ENCODE data around the gene SDCBP2. TPM values are rescaled to one million over a fixed set of nuclear protein-coding genes. Genes with fewer than 3 reads are reported as not detected.

The SDCBP2 gene
- total RNA-seq, 1 experiment from 2014 or later, result 1.9 TPM

DNA sequence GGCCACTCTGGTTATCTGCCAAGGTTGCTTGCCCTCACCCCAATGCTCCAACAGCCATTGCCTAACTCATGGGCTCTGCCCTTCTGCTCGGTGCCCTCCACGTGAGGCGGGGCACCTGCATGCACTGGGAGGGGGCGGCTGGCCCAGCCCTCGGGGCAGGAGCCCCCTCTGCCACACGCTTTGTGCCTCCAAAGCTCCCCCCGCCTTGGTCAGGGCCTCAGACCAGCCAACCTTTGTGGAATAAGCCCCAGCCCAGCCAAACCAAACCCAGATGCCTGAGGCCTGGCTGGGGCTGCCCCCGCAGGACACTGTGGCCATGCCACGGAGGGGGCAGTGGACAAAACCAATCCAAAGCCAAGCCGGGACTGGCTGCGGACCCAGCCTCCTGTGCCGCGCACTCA, 21.4 kb downstream of the SDCBP2 start:
- H3K27ac Mint-ChIP-seq, result peak overlapping the region in 1 of 3 experiments; percentile 91; a peak in 1 of 7 replicates
- Histone ChIP-seq H3K4ac (ENCODE audit: low read depth, low read length) (no peak overlapping the region), H3K56ac (ENCODE audit: insufficient read length, low read depth, low read length) (no peak overlapping the region), H2BK15ac (ENCODE audit: low read depth, low read length) (no peak overlapping the region), H3K9ac (ENCODE audit: extremely low read depth, insufficient read length, low read length) (no peak overlapping the region), H2BK12ac (ENCODE audit: insufficient read length, low read depth, low read length) (no peak overlapping the region), H3K4me1 (ENCODE audit: insufficient read depth, low read length) (no peaks in the 10 kb centered on the region; the same call in 1 of the 2 replicates), H2BK5ac (ENCODE audit: insufficient read length, low read length) (no peak overlapping the region), H3K79me2 (ENCODE audit: insufficient read depth, low read length) (no peaks in the 10 kb centered on the region), H3T11ph (ENCODE audit: low read length) (no peak overlapping the region), H3K18ac (ENCODE audit: insufficient read length, low read depth, low read length) (no peak overlapping the region), H2AK5ac (ENCODE audit: insufficient read length, low read length) (no peak overlapping the region), H4K8ac (replicated peaks; ENCODE audit: insufficient read length, low read depth, low read length) (no peak overlapping the region), H4K5ac (ENCODE audit: insufficient read length, low read depth, low read length) (no peak overlapping the region), H3K9me3 (ENCODE audit: control insufficient read depth, low read depth, low read length) (no peaks in the 10 kb centered on the region), H4K91ac (ENCODE audit: insufficient read length, low read depth, low read length) (no peak overlapping the region), H3K27ac (ENCODE audit: insufficient read length, low read depth, low read length) (no peak overlapping the region), H2BK120ac (ENCODE audit: low read depth, low read length, poor library complexity, severe bottlenecking) (no peak overlapping the region), H3K14ac (ENCODE audit: insufficient read depth, low read length) (no peak overlapping the region), H2BK20ac (ENCODE audit: low read depth, low read length, poor library complexity, severe bottlenecking) (no peak overlapping the region), H4K20me1 (ENCODE audit: control insufficient read depth, insufficient read depth, insufficient read length) (no peaks in the 10 kb centered on the region), H3K79me1 (ENCODE audit: insufficient read depth, low read depth, low read length, poor library complexity, severe bottlenecking) (no peaks in the 10 kb centered on the region), H3K27me3 (ENCODE audit: insufficient read depth, low read length) (no peaks in the 10 kb centered on the region), H3K23me2 (ENCODE audit: insufficient read length, low read depth, low read length, poor library complexity, severe bottlenecking) (no peaks in the 10 kb centered on the region), H3K23ac (ENCODE audit: insufficient read length, low read depth, low read length) (no peak overlapping the region), H2AFZ (ENCODE audit: low read length) (no peak overlapping the region), H3K4me2 (ENCODE audit: insufficient read depth, insufficient read length, low read length) (no peak overlapping the region)
- no CpG with 5 or more reads among the region's 13 CpGs for WGBS (ENCODE audit: extremely low coverage, insufficient read length, low lambda C conversion rate)
- no peak overlapping the region for H3K4me3 Mint-ChIP-seq
- H3K36me3 Mint-ChIP-seq (ENCODE audit: insufficient read depth in 1 of 3, low read depth in 3 of 3), result no peaks in the 10 kb centered on the region; a peak in 1 of 7 replicates
- H3K27me3 Mint-ChIP-seq (ENCODE audit: low read depth), result peaks cover 2% of the 10 kb centered on the region
- TF ChIP-seq, protein P1, sequence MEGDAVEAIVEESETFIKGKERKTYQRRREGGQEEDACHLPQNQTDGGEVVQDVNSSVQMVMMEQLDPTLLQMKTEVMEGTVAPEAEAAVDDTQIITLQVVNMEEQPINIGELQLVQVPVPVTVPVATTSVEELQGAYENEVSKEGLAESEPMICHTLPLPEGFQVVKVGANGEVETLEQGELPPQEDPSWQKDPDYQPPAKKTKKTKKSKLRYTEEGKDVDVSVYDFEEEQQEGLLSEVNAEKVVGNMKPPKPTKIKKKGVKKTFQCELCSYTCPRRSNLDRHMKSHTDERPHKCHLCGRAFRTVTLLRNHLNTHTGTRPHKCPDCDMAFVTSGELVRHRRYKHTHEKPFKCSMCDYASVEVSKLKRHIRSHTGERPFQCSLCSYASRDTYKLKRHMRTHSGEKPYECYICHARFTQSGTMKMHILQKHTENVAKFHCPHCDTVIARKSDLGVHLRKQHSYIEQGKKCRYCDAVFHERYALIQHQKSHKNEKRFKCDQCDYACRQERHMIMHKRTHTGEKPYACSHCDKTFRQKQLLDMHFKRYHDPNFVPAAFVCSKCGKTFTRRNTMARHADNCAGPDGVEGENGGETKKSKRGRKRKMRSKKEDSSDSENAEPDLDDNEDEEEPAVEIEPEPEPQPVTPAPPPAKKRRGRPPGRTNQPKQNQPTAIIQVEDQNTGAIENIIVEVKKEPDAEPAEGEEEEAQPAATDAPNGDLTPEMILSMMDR (conservative IDR thresholded peaks at IDR 0.05), result no peak
- H3K4me1 Mint-ChIP-seq, result peaks cover 7 to 13% of the 10 kb centered on the region in 2 experiments
- no peak for DNase-seq
- no peaks in the 10 kb centered on the region for H3K9me3 Mint-ChIP-seq

Data from H9 (cell line).